Measurements from ENCODE around the gene PITPNM1. TPM values are rescaled to one million over a fixed set of nuclear protein-coding genes. Genes with fewer than 3 reads are reported as not detected.
"Not testable (repeated sequence)": the region's sequence is repeated elsewhere in the genome, so short reads cannot be mapped to it uniquely, and the experiment has no call there.

Gene PITPNM1
- total and polyA plus RNA-seq, 2 experiments from 2014 or later, result 9.1 to 57.1 TPM

DNA sequence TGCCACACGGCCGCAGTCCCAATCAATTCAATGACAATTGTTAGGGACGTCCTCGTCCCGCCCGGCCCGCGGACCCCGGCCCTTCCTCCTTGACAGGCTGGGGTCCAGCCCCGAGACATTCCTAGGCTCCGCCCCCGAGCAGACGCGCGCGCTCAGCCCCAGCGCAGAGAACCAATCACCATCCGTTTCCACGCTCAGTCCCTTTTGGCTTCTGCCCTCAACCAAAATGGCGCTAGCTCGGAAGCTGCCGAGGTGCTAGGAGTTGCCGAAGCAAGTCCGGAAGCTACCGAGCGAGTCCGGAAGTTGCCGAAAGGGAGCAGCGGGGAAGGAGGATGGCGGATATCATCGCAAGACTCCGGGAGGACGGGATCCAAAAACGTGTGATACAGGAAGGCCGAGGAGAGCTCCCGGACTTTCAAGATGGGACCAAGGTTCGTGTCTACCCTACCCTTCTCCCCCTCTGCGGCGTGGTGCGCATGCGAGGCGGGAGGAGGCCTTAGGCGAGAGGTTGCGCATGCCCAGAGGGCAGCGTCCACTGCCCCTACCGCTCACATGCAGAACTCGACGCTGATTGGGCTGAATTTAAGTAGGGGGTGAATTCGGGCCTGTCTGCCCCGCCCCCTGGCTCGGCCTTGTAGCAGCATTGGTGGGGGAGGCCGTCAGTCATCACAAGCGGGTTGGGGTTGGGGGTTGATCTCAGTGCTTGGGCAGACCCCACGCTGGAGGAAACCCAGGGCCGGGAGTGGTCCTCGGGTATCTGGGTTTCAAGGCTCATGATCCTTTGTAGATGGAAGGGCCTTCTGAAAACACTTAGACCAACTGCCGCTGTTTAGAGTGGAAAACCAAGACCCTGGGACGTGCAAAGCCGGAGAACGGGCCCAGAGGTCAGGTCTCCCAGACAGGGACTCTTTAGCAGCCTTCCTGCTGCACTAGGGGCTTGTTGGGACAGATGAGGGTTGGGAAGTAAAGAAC is 22.1 kb downstream of the PITPNM1 start, which contains the start of gene AIP:
TSS of gene AIP (plus strand) at position 200 of the 972 bp plus-strand sequence. CDS start at position 333, 133 bp downstream.
- Histone ChIP-seq H4K20me1 (replicated peaks; ENCODE audit: insufficient read depth) (no peaks in the 10 kb centered on the region), H3K79me2 (replicated peaks; ENCODE audit: insufficient read depth) (no peaks in the 10 kb centered on the region), H3K27ac (ENCODE audit: low read depth) (no peak within 1 kb of the TSS), H3K9me2 (ENCODE audit: insufficient read depth) (no peaks in the 10 kb centered on the region), H2AFZ (peak within 1 kb of the TSS; percentile 67), H3K4me3 (peak within 1 kb of the TSS; percentile 52), H3K27me3 (ENCODE audit: insufficient read depth) (peaks cover 8% of the 10 kb centered on the region), H3K36me3 (ENCODE audit: insufficient read depth) (no peaks in the 10 kb centered on the region), H3K4me1 (ENCODE audit: insufficient read depth) (no peaks in the 10 kb centered on the region; the same call in 1 of the 2 replicates), H3F3A (replicated peaks; ENCODE audit: low read depth) (no peaks in the 10 kb centered on the region), H3K4me2 (peak within 1 kb of the TSS; percentile 78)
- Mint-ChIP-seq H3K4me1 (peaks cover 23% of the 10 kb centered on the region), H3K9me3 (peaks cover 5% of the 10 kb centered on the region; the same call in 2 of the 3 replicates), H3K36me3 (ENCODE audit: low read depth) (peaks cover 10% of the 10 kb centered on the region; the same call in 1 of the 3 replicates), H3K27me3 (ENCODE audit: insufficient read depth, low read depth, poor library complexity) (peaks cover 22% of the 10 kb centered on the region), H3K27ac (peak within 1 kb of the TSS; percentile 86), H3K4me3 (peak within 1 kb of the TSS; percentile 84)
- TF ChIP-seq POLR2AphosphoS5 (IDR thresholded peaks at IDR 0.05; ENCODE audit: low read depth) (peak; percentile 61), ZNF114 (CRISPR knock-in tag; IDR thresholded peaks at IDR 0.05) (no peak), NANOG (IDR thresholded peaks at IDR 0.05; ENCODE audit: borderline replicate concordance) (no peak), CREB1 (CRISPR knock-in tag; IDR thresholded peaks at IDR 0.05; ENCODE audit: low read depth) (peak; percentile 46; the same call in 1 of the 2 replicates)
- TF ChIP-seq, protein P1, sequence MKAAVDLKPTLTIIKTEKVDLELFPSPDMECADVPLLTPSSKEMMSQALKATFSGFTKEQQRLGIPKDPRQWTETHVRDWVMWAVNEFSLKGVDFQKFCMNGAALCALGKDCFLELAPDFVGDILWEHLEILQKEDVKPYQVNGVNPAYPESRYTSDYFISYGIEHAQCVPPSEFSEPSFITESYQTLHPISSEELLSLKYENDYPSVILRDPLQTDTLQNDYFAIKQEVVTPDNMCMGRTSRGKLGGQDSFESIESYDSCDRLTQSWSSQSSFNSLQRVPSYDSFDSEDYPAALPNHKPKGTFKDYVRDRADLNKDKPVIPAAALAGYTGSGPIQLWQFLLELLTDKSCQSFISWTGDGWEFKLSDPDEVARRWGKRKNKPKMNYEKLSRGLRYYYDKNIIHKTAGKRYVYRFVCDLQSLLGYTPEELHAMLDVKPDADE (IDR thresholded peaks at IDR 0.05), result 0 out of 2 replicates have a peak, but pooled peaks have one; percentile 25
- TF ChIP-seq, protein P2, sequence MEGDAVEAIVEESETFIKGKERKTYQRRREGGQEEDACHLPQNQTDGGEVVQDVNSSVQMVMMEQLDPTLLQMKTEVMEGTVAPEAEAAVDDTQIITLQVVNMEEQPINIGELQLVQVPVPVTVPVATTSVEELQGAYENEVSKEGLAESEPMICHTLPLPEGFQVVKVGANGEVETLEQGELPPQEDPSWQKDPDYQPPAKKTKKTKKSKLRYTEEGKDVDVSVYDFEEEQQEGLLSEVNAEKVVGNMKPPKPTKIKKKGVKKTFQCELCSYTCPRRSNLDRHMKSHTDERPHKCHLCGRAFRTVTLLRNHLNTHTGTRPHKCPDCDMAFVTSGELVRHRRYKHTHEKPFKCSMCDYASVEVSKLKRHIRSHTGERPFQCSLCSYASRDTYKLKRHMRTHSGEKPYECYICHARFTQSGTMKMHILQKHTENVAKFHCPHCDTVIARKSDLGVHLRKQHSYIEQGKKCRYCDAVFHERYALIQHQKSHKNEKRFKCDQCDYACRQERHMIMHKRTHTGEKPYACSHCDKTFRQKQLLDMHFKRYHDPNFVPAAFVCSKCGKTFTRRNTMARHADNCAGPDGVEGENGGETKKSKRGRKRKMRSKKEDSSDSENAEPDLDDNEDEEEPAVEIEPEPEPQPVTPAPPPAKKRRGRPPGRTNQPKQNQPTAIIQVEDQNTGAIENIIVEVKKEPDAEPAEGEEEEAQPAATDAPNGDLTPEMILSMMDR (conservative IDR thresholded peaks at IDR 0.05; ENCODE audit: low read depth in 2 of 2), result no peak
- DNase-seq (ENCODE audit: low spot score) (peak; percentile 99), ATAC-seq (peak; percentile 94)

DNA sequence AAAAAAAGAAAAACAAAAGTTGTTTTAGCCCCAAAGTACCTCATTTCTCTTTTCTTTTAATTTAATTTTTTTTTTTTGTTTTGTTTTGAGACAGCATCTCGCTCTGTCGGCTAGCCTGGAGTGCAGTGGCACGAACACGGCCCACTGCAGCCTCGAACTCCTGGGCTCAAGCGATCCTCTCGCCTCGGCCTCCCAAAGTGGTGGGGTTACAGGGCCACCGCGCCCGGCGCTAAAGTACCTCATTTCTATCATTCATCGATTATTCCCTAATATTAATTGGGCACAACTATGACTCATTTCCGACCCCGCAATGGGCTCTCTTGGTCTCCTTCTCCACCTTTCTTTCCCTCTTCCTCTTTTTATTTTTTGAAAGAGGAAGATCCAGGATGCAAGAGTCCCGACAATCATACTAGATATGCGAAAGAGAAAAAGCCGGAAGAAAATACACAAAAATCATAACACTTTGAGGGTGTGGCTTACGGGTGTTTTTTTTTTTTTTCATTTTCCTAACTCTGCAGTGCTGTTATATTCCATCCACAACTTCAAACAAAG is 22.8 kb downstream of the PITPNM1 start:
- TF ChIP-seq ZNF331 (CRISPR knock-in tag; IDR thresholded peaks at IDR 0.05; ENCODE audit: low read depth), result no peak
- H3K27ac ChIP-seq (ENCODE audit: low read depth), result no peak overlapping the region
- H3K27me3 Mint-ChIP-seq (ENCODE audit: insufficient read depth, low read depth, poor library complexity), result peaks cover 22% of the 10 kb centered on the region
- peak overlapping the region; percentile 67 for H2AFZ ChIP-seq
- H3K4me1 ChIP-seq (ENCODE audit: insufficient read depth), result no peaks in the 10 kb centered on the region; the same call in 1 of the 2 replicates
- H3K27me3 ChIP-seq (ENCODE audit: insufficient read depth), result peaks cover 8% of the 10 kb centered on the region
- H3K9me2 ChIP-seq (ENCODE audit: insufficient read depth), result no peaks in the 10 kb centered on the region
- no peaks in the 10 kb centered on the region for H3F3A ChIP-seq (replicated peaks; ENCODE audit: low read depth)
- H3K4me3 ChIP-seq, result peak overlapping the region; percentile 52
- peaks cover 8% of the 10 kb centered on the region; the same call in 2 of the 3 replicates for H3K9me3 Mint-ChIP-seq
- H3K36me3 ChIP-seq (ENCODE audit: insufficient read depth), result no peaks in the 10 kb centered on the region
- no peaks in the 10 kb centered on the region for H3K79me2 ChIP-seq (replicated peaks; ENCODE audit: insufficient read depth)
- H3K4me3 Mint-ChIP-seq, result peak overlapping the region; percentile 84
- H4K20me1 ChIP-seq (replicated peaks; ENCODE audit: insufficient read depth), result no peaks in the 10 kb centered on the region
- H3K4me2 ChIP-seq, result peak overlapping the region; percentile 78
- ATAC-seq (no peak), DNase-seq (ENCODE audit: low spot score) (no peak)
- peaks cover 23% of the 10 kb centered on the region for H3K4me1 Mint-ChIP-seq
- peaks cover 5% of the 10 kb centered on the region; the same call in 1 of the 3 replicates for H3K36me3 Mint-ChIP-seq (ENCODE audit: low read depth)
- no peak overlapping the region for H3K27ac Mint-ChIP-seq

DNA sequence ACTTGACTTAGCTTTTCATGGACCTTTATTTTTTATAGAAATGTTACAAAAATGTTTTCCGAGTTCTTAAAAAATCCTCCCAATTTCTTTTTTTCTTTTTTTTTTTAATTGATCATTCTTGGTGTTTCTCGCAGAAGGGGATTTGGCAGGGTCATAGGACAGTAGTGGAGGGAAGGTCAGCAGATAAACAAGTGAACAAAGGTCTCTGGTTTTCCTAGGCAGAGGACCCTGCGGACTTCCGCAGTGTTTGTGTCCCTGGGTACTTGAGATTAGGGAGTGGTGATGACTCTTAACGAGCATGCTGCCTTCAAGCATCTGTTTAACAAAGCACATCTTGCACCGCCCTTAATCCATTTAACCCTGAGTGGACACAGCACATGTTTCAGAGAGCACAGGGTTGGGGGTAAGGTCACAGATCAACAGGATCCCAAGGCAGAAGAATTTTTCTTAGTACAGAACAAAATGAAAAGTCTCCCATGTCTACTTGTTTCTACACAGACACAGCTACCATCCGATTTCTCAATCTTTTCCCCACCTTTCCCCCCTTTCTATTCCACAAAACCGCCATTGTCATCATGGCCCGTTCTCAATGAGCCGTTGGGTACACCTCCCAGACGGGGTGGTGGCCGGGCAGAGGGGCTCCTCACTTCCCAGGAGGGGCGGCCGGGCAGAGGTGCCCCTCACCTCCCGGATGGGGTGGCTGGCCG is 27.7 kb downstream of the PITPNM1 start:
- not testable (repeated sequence) for H3K4me2 ChIP-seq; H3K4me3 Mint-ChIP-seq; H2AFZ ChIP-seq; H3K36me3 Mint-ChIP-seq (ENCODE audit: low read depth); H3K36me3 ChIP-seq (ENCODE audit: insufficient read depth); H4K20me1 ChIP-seq (replicated peaks; ENCODE audit: insufficient read depth); H3K9me3 Mint-ChIP-seq; H3K4me1 Mint-ChIP-seq; H3K79me2 ChIP-seq (replicated peaks; ENCODE audit: insufficient read depth); H3K27ac Mint-ChIP-seq; H3K27me3 Mint-ChIP-seq (ENCODE audit: insufficient read depth, low read depth, poor library complexity); H3K27me3 ChIP-seq (ENCODE audit: insufficient read depth); H3F3A ChIP-seq (replicated peaks; ENCODE audit: low read depth); H3K9me2 ChIP-seq (ENCODE audit: insufficient read depth); ATAC-seq; DNase-seq (ENCODE audit: low spot score); H3K4me1 ChIP-seq (ENCODE audit: insufficient read depth); H3K27ac ChIP-seq (ENCODE audit: low read depth); H3K4me3 ChIP-seq

DNA sequence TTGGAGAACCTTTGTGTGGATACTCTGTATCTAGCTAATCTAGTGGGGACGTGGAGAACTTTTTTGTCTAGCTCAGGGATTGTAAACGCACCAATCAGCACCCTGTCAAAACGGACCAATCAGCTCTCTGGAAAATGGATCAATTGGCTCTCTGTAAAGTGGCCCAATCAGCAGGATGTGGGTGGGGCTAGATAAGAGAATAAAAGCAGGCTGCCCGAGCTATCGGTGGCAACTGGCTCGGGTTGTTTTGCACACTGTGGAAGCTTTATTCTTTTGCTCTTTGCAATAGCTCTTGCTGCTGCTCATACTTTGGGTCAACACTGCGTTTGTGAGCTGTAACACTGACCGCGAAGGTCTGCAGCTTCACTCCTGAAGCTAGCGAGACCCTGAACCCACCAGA is 28.5 kb downstream of the PITPNM1 start:
- ATAC-seq; H3K36me3 Mint-ChIP-seq (ENCODE audit: low read depth); H3K4me1 Mint-ChIP-seq; H3K9me3 Mint-ChIP-seq; H3K4me1 ChIP-seq (ENCODE audit: insufficient read depth); H3K9me2 ChIP-seq (ENCODE audit: insufficient read depth); DNase-seq (ENCODE audit: low spot score); H3K4me2 ChIP-seq; H3K27me3 Mint-ChIP-seq (ENCODE audit: insufficient read depth, low read depth, poor library complexity); H3K4me3 ChIP-seq; H3K27ac ChIP-seq (ENCODE audit: low read depth); H3K27me3 ChIP-seq (ENCODE audit: insufficient read depth); H3K27ac Mint-ChIP-seq; H3K79me2 ChIP-seq (replicated peaks; ENCODE audit: insufficient read depth); H3F3A ChIP-seq (replicated peaks; ENCODE audit: low read depth); H4K20me1 ChIP-seq (replicated peaks; ENCODE audit: insufficient read depth); H3K36me3 ChIP-seq (ENCODE audit: insufficient read depth); H3K4me3 Mint-ChIP-seq; H2AFZ ChIP-seq: not testable (repeated sequence)
